Measurements from ENCODE around the gene FN3KRP. TPM values are rescaled to one million over a fixed set of nuclear protein-coding genes. Genes with fewer than 3 reads are reported as not detected.
"Not testable (repeated sequence)": the region's sequence is repeated elsewhere in the genome, so short reads cannot be mapped to it uniquely, and the experiment has no call there.

FN3KRP gene
- total RNA-seq, 4 donors from 2014 or later, result 6.4 to 18.8 (median 12.3) TPM

GRCh38 chr17:82737967-82738877 is 21.7 kb downstream of the FN3KRP start:
- no peak for DNase-seq (ENCODE audit: low spot score)
- TF ChIP-seq, protein P1, sequence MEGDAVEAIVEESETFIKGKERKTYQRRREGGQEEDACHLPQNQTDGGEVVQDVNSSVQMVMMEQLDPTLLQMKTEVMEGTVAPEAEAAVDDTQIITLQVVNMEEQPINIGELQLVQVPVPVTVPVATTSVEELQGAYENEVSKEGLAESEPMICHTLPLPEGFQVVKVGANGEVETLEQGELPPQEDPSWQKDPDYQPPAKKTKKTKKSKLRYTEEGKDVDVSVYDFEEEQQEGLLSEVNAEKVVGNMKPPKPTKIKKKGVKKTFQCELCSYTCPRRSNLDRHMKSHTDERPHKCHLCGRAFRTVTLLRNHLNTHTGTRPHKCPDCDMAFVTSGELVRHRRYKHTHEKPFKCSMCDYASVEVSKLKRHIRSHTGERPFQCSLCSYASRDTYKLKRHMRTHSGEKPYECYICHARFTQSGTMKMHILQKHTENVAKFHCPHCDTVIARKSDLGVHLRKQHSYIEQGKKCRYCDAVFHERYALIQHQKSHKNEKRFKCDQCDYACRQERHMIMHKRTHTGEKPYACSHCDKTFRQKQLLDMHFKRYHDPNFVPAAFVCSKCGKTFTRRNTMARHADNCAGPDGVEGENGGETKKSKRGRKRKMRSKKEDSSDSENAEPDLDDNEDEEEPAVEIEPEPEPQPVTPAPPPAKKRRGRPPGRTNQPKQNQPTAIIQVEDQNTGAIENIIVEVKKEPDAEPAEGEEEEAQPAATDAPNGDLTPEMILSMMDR (IDR thresholded peaks at IDR 0.05), result no peak
- peak; percentile 27 for ATAC-seq (ENCODE audit: low FRiP score)

DNA sequence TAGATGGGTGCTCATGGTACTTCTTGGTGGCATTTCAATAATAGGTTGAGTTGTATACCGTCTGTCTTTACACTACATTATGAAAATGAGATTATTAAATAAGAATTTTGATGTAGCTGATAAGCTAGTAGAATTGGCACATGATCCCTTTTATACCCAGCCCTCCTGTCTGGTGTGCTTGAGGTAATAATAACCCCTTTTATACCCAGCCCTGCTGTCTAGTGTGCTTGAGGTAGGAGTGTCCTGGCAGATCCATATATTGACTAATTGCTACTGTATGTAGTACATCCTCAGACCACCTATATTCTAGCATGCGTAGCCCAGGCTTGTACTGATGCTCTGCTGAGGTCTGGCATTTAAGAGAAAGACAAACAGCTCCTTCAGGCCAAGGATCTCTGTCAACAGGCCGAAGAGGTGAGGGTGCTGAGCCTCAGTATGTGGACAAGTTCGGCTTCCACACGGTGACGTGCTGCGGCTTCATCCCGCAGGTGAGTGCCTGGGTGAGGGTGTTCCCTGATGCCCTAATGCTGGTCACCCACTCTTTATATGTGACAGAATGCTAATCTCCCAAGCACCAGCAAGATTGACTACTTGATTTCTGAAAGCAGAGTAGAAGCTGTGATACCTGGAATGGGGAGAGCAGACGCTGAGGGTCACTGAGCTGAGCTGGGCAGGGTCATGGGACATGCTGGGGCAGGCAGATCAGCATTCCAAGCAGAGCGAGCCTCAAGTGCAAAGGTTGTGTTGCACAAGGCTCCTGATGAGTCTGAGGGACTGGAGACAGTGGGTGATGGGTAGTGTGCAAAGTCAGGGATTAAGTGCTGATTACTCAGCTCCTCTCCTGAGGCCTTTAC is 24.6 kb downstream of the FN3KRP start:
- DNase-seq (ENCODE audit: low spot score), result no peak
- ATAC-seq (ENCODE audit: low FRiP score), result no peak

GRCh38 chr17:82743344-82744219 is 27.1 kb downstream of the FN3KRP start:
- DNase-seq (ENCODE audit: low spot score) (no peak), ATAC-seq (ENCODE audit: low FRiP score) (peak; percentile 33)
- TF ChIP-seq, protein P1 (IDR thresholded peaks at IDR 0.05), result no peak

More for the DNA sequence above, 24.6 kb downstream of the FN3KRP start:
- TF ChIP-seq, protein P1 (IDR thresholded peaks at IDR 0.05), result no peak

- ATAC-seq (ENCODE audit: low FRiP score); DNase-seq (ENCODE audit: low spot score): not testable (repeated sequence)
These were observed 28.2 kb downstream of the FN3KRP start for GRCh38 chr17:82744736-82745135.

- DNase-seq (ENCODE audit: low spot score), result no peak
- no peak for ATAC-seq (ENCODE audit: low FRiP score)
- TF ChIP-seq, protein P1 (IDR thresholded peaks at IDR 0.05), result no peak
These were observed 29.0 kb downstream of the FN3KRP start for GRCh38 chr17:82745524-82745923.

- TF ChIP-seq, protein P1 (IDR thresholded peaks at IDR 0.05), result no peak
- ATAC-seq (ENCODE audit: low FRiP score), result no peak
- no peak for DNase-seq (ENCODE audit: low spot score)
These were observed 32.2 kb downstream of the FN3KRP start for GRCh38 chr17:82748756-82749155.

All from omental fat pad (tissue), 4 donors.